ENCODE data around the gene SLC25A3.
"Not testable (repeated sequence)": the region's sequence is repeated elsewhere in the genome, so short reads cannot be mapped to it uniquely, and the experiment has no call there.

Gene SLC25A3

GRCh38 chr12:98595243-98595988, 1.9 kb downstream of the SLC25A3 start:
- DNase-seq, result no peak

- not testable (repeated sequence) for DNase-seq
These were observed 3.8 kb downstream of the SLC25A3 start for GRCh38 chr12:98597313-98597712.

- no peak for DNase-seq
These were observed 8.4 kb downstream of the SLC25A3 start for GRCh38 chr12:98601924-98602323.

- no peak for DNase-seq
These were observed 13.0 kb downstream of the SLC25A3 start for GRCh38 chr12:98606359-98606988.

DNA sequence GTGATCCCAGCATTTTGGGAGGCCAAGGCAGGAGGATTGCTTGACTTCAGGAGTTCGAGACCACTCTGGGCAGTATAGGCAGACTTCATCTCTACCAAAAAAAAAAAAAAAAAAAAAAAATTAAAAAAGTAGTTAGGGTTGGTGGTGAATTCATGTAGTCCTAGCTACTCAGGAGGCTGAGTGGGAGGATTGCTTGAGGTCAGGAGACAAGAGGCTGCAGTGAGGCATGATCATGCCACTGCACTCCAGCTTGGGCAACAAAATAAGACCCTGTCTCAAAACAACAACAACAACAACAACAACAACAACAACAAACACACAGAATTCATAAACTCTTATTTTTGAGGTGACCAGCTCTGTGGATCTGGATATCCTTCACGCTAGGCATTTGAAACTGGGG, 17.1 kb downstream of the SLC25A3 start:
- no peak for DNase-seq

DNA sequence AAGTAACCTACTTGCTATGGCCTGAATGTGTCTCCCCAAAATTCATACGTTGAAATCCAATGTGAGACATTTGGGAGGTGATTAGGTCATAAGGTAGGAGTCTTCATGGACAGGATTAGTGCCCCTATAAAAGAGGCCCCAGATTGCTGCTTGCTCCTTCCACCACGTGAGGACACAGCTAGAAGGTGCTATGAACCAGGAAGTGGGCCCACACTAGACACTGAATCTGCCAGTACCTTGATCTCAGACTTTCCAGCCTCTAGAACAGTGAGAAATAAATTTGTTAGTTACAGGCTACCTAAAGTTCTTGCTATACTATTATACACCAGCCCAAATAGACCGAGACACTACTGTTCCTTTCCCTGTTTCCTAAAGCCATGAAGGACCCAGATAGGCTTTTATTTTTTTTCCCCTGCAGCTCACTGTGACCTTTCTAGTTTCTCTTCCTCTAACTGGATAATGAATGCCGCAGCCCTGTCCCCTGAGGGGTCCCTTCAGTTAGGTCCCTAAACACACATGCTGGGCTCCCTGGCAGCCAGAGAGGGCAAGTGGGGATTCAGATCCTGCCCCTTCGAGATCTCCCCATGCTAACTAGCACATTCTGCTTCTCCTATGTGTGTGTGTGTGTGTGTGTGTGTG, 19.3 kb downstream of the SLC25A3 start:
- no peak for DNase-seq

DNA sequence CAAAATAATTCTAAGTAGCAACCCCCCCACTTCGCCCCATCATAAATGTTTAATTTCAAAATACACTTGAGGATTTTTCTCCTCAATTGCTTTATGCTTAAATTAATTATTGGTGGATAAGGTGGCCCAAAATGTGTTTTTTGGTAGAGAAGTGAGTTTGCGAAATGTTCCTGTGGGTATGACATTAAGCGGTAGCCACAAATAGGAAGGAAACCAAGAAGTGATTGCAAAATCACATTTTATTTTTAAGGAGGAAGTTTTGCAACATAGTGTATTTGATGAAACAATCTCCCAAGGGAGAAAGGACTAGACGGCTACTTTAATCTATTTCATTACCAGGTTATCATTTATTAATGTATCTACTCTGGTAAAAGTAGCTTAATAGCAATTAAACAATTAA, 25.5 kb downstream of the SLC25A3 start:
- no peak for DNase-seq

DNA sequence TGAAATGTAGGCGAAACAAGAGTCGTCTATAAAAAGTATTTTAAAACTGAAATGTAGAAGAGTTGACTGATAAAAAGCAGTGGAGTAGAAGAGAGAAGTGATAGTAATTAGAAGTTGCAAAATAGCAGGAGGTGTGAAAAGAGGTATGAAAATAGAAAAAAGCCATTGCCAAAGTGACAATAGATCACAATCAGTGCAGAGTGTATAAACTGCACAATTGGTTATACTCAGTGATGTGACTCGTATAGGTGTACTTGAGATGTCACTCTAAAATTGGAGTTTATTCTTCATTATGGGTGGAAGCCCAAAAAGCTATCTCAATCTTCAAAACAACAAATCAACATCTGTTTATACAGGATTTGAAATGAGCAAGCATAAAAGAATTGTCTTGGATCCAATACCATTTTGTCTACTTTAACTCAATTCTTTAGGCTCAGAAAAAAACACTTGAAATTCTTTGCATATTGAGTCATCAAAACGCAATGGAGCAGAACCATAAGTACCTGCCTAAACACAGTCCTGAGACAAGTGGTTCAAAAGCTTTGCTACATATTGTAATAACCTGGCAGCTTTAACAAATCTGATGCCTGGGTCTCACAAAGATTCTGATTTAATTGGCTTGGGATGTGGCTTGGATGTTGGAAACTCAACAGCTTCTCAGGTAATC, 42.3 kb downstream of the SLC25A3 start:
- no peak for DNase-seq

DNA sequence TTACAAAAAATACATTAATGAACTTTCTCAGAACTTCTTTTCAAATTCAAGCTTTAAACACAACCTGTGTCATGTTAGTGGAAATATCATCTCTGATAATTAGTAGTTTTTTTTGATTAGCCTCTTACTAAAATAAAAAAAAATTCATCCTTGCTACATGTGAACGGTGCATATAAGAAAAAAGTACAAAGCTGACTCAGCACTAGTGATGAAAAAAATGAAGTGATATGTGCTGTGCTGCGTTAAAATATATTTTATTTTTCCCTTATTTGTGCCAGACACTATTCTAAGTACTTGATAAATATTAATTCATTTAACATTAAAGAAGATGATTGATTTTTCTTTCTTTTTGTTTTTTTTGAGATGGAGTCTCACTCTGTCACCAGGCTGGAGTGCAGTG, 43.6 kb downstream of the SLC25A3 start:
- DNase-seq, result no peak

DNA sequence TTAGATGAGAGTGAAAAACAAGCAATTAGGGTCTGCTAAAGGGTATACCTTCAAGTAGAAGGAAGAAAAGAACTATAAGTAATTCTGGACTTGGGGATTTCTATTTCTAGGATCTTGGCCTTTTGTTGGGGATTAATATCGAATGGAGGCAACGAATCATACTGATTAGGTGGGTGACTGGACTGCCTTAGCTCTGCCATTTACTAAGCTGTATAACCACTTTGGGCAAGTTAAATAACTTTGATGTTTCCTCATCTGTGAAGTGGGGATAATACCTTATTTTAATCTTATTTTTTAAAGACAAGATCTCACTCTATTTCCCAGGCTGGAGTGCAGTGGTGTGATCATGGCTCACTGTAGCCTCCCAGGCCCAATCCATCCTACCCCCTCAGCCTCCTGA, 44.5 kb downstream of the SLC25A3 start:
- DNase-seq, result no peak

GRCh38 chr12:98639491-98639890, 46.0 kb downstream of the SLC25A3 start:
- DNase-seq, result no peak

DNA sequence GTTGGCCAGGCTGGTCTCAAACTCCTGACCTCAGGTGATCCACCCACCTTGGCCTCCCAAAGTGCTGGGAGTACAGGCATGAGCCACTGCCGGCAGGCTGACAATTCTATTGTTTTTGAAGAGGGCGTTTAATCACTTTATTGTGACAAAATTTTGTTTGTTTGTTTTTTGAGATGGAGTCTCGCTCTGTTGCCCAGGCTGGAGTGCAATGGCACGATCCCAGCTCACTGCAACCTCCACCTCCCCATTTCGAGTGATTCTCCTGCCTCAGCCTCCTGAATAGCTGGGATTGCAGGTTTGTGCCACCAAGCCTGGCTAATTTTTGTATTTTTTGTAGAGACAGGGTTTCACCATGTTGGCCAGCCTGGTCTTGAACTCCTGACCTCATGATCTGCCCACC, 49.3 kb downstream of the SLC25A3 start:
- not testable (repeated sequence) for DNase-seq

DNA sequence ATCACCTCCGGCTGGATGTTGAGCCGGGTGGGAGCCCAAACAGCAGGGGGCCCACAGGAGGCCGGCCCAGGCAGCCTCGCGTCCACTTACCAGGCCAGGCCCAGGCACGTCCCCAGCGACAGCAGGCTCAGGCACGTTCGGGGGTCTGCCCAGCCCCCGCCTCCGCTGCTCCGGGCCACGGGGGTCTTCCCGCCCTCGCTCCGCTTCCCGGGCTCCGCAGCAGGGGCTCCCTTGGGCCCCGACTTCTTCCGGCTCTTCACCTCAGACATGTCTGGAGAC, 50.9 kb downstream of the SLC25A3 start:
- no peak for DNase-seq

GRCh38 chr12:98644712-98645571, 51.5 kb downstream of the SLC25A3 start, which contains the start of the genes APAF1 and IKBIP:
TSS of gene APAF1 (plus strand) at chr12:98645290. CDS start at chr12:98648360, 3,070 bp downstream.
TSS of gene IKBIP (minus strand) at chr12:98644788. CDS start at chr12:98644701, 87 bp downstream.
- DNase-seq, result peak; percentile 100

- no peak for DNase-seq
These were observed 52.1 kb downstream of the SLC25A3 start for GRCh38 chr12:98645572-98646067.

DNA sequence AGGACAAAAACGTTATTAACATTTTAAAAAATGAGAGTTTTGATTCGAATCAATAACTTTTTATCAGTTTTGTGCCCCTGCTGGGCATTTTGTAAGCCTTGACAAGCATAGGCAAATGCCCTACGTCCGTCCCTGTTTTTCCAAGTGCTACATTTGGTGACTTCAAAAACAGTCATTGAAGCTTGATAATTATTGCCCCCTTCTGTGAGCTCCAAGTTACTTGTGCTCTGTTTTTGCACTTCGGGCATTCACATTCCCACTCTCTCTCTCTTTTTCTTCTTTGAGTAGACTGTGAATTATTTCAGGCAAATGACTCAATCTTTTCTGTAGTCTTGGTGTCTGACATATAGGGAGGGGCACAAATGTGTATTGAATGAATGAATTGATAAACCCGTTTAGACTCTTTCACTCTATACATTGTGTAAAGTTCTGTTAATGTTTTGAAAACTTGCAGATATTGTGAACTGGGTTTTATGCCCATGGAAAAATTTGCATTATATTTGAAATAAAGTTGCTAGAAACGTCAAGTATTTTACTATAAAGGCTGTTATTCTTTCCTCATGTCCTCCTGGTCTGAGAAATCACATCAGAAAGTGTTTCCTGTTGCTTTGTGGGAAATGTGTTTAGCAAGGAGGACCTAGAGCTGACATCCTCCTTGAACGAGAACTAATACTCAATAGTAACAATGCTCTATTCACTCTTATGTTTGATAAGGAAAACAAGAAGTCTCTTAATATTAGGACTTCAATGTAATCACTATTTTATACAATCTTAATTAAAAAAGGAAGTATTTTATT, 53.0 kb downstream of the SLC25A3 start:
- peak; percentile 18 for DNase-seq

DNA sequence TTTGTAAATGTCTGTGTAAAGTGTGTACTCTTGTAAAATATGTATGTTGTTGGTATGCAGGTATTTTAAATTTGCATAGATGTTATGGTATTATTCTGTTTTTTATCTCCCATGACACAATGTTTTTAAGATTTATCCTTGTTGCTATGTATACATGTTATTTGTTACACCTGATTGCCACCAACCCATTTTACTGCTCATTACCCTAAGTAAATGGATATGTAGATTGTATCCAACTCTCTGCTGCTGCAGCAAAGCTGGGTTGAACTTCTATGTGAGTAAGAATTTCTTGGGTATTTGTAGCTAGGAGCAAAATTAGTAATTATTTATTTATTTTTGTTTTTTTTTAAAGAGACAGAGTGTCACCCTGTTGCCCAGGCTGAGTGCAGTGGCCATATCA, 57.8 kb downstream of the SLC25A3 start:
- no peak for DNase-seq

- DNase-seq, result peak; percentile 15
These were observed 60.5 kb downstream of the SLC25A3 start for GRCh38 chr12:98653866-98654493.

Measured in retina (tissue), 1 donor.